Mesothelial cell of epicardium (in vitro differentiated cells): Measurements from ENCODE around the gene CDH26. TPM values are rescaled to one million over a fixed set of nuclear protein-coding genes. Genes with fewer than 3 reads are reported as not detected.

ENCODE experiments used
- DNase-seq, 2 experiments: peaks; one replicate each; pipeline ENCODE4 v3.0.0; 2021; ENCODE audit warnings: low spot score in 2 of 2; ENCODE audit not compliant: unreplicated experiment in 2 of 2
- H3K27ac Mint-ChIP-seq: 2 replicates; pipeline ENCODE4 v1.8.0; 2021; ENCODE audit warnings: mixed read lengths
- H3K27me3 Mint-ChIP-seq: 2 replicates; pipeline ENCODE4 v1.8.0; 2021; ENCODE audit warnings: low read depth, mixed read lengths
- H3K36me3 Mint-ChIP-seq: 2 replicates; pipeline ENCODE4 v1.8.0; 2021; ENCODE audit warnings: mixed read lengths
- H3K4me1 Mint-ChIP-seq: 2 replicates; pipeline ENCODE4 v1.8.0; 2021; ENCODE audit warnings: mixed read lengths
- H3K4me3 Mint-ChIP-seq: 2 replicates; pipeline ENCODE4 v1.8.0; 2021; ENCODE audit warnings: mild to moderate bottlenecking, moderate library complexity, mixed read lengths
- H3K9me3 Mint-ChIP-seq: 2 replicates; pipeline ENCODE4 v1.8.0; 2021; ENCODE audit warnings: mixed read lengths
- total RNA-seq: library from RNA; stranded (reverse); gene quantifications from 3 replicates; pipeline ENCODE4 v1.2.1, GENCODE V29; 2021
- TF ChIP-seq, protein P1 (sequence below): fragments of 200-600 bp; sonication (generic); IDR thresholded peaks from one replicate; pipeline ENCODE4 v1.5.0; 2021; ENCODE audit warnings: antibody characterized with exemption; ENCODE audit not compliant: unreplicated experiment

Gene CDH26
- total RNA-seq, 1 donor from 2014 or later: 0.49 TPM

DNA sequence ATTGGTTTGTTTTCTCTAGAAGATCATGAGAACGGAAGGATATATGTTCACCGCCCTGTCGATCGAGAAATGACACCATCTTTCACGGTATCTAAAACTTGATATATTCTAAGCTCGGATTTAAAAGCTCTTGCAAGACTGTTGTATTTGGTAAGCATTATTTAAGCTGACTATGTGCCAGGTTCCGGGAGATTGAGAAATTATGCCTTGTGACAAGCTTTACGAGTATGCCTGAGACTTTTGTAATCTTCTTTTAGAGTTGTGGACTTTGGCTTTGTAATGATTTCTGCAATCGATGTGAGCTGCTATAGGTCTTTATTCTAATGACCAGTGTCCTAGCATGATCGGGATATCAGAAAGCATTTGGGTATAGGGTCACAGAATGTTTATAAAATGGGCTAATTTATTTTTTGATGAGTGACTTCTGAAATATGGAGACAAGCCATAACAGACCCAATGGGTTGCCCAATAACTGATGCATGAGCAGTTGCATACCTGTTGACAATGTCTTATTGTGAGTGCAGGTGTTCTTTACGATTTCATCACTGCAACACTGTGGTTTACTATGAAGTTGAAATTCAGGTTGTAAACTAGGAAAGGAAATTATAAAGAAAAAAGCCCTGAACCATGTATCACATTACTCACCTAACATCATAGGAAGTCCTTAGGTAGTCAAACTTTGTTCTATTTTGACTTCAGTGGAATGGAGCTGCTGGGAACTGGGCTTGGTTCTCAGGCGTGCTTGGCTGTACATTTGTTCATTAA lies 14.0 kb downstream of the CDH26 start:
- peaks cover 4% of the 10 kb centered on the region for H3K4me1 Mint-ChIP-seq
- H3K27ac Mint-ChIP-seq: no peak overlapping the region

DNA sequence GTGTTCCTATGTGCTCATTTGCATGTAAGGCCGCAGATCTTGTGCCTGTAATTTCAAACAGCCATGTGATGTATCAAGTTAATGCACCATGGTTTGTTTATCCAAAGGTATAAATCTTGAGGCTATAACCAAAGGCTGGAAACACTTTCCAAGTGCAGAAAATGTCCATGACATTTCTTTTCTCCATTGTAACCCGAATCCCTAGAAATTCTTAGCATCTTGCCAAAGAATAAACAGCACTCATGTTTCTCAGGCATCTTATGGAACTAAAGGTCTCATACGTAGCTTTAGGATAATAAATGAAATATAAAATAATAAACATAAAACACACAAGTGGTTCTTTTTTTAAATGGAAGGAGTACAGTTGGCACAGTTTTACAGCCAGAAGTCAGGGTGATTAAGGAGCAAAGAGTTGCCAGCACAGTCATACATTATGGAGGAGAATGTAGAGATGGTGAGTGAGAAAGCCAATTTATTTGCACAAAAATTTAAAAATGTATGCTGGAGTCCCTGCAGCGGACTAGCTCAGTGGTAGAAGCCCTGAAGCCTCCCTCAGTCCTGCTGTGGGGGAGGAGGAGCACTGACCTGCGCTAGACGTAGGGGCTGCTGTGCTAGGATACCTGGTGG lies 18.0 kb downstream of the CDH26 start:
- Mint-ChIP-seq H3K9me3 (peaks cover 4% of the 10 kb centered on the region), H3K4me3 (no peak overlapping the region), H3K27ac (no peak overlapping the region), H3K36me3 (no peaks in the 10 kb centered on the region), H3K4me1 (peaks cover 4% of the 10 kb centered on the region), H3K27me3 (no peaks in the 10 kb centered on the region)
- no peak for DNase-seq
- TF ChIP-seq, protein P1, sequence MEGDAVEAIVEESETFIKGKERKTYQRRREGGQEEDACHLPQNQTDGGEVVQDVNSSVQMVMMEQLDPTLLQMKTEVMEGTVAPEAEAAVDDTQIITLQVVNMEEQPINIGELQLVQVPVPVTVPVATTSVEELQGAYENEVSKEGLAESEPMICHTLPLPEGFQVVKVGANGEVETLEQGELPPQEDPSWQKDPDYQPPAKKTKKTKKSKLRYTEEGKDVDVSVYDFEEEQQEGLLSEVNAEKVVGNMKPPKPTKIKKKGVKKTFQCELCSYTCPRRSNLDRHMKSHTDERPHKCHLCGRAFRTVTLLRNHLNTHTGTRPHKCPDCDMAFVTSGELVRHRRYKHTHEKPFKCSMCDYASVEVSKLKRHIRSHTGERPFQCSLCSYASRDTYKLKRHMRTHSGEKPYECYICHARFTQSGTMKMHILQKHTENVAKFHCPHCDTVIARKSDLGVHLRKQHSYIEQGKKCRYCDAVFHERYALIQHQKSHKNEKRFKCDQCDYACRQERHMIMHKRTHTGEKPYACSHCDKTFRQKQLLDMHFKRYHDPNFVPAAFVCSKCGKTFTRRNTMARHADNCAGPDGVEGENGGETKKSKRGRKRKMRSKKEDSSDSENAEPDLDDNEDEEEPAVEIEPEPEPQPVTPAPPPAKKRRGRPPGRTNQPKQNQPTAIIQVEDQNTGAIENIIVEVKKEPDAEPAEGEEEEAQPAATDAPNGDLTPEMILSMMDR: no peak

More for the DNA sequence above, 14.0 kb downstream of the CDH26 start:
- H3K36me3 Mint-ChIP-seq: no peaks in the 10 kb centered on the region
- no peaks in the 10 kb centered on the region for H3K9me3 Mint-ChIP-seq
- H3K4me3 Mint-ChIP-seq: no peak overlapping the region
- no peak for DNase-seq
- TF ChIP-seq, protein P1: no peak
- no peaks in the 10 kb centered on the region for H3K27me3 Mint-ChIP-seq

DNA sequence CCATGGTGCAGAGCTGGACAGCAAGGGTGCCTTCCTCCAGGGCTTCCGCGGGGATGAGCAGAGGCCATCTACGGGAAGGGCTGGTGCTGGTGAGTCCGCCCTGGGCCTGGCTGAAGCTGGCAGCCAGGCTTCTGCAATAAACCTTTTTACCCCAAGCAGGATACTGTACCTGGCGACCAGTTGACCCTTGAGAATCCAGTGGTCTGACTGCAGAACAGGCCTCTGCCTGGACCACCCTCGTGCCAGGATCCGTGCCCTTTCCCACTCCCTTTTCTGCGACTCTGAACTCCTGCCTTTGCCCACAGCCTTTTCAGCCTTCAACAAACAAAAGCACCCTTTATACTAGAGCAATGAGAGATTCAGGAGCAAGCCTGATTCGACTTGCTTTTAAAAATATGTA lies 18.9 kb downstream of the CDH26 start:
- TF ChIP-seq, protein P1: no peak
- Mint-ChIP-seq H3K9me3 (peaks cover 4% of the 10 kb centered on the region), H3K4me3 (no peak overlapping the region), H3K36me3 (no peaks in the 10 kb centered on the region), H3K27me3 (no peaks in the 10 kb centered on the region), H3K27ac (no peak overlapping the region), H3K4me1 (peaks cover 4% of the 10 kb centered on the region)
- no peak for DNase-seq

DNA sequence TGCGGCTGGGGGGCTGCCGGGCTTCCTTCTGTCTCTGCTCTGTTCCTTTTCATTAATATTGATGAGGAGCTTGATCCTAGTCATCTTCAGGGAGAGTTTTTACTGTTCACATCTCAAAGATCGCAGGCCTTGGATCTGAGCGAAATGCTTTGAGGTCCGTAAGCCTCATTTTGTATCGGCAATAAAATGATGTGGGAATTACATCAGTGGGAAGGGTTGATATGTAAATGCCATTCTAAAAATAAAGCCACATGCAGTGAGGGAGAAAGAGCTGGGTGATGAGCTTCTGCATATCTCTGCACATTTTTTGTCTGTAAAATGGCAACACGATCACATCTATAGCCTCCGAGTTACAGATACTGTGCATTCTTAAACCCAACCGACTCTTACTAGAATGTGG lies 24.9 kb downstream of the CDH26 start:
- no peak for DNase-seq
- Mint-ChIP-seq H3K27me3 (no peaks in the 10 kb centered on the region), H3K9me3 (peaks cover 4% of the 10 kb centered on the region), H3K27ac (no peak overlapping the region), H3K4me3 (no peak overlapping the region), H3K36me3 (no peaks in the 10 kb centered on the region), H3K4me1 (peaks cover 2% of the 10 kb centered on the region)
- TF ChIP-seq, protein P1: no peak

DNA sequence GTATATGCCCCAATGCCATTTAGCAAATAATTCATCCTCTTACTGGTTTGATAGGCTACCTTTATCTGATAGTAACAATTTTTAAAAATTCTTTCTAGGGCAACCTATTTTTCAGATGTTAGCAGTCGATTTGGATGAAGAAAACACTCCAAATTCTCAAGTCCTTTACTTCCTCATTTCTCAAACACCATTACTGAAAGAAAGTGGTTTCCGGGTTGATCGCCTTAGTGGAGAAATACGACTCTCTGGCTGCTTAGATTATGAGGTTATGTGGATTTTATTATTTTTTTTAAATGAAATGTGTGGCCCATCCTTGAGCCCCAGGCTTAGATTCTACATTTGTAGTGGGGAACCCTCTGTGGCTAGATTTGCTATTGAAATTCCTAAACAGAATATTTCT lies 26.3 kb downstream of the CDH26 start:
- Mint-ChIP-seq H3K27me3 (no peaks in the 10 kb centered on the region), H3K27ac (no peak overlapping the region), H3K36me3 (no peaks in the 10 kb centered on the region), H3K4me3 (no peak overlapping the region), H3K4me1 (peaks cover 3% of the 10 kb centered on the region), H3K9me3 (peaks cover 4% of the 10 kb centered on the region)
- DNase-seq: no peak
- TF ChIP-seq, protein P1: no peak
